C4-2B (cell line): ENCODE data around the gene ZNF467.

ENCODE experiments used
- CTCF ChIP-seq: fragments of 450-650 bp; conservative IDR thresholded peaks from 2 replicates; pipeline ENCODE4 v1.5.1; 2017; ENCODE audit warnings: mild to moderate bottlenecking
- ZFX ChIP-seq: fragments of 450-650 bp; IDR thresholded peaks from 2 replicates; pipeline ENCODE4 v1.6.1; 2017

DNA sequence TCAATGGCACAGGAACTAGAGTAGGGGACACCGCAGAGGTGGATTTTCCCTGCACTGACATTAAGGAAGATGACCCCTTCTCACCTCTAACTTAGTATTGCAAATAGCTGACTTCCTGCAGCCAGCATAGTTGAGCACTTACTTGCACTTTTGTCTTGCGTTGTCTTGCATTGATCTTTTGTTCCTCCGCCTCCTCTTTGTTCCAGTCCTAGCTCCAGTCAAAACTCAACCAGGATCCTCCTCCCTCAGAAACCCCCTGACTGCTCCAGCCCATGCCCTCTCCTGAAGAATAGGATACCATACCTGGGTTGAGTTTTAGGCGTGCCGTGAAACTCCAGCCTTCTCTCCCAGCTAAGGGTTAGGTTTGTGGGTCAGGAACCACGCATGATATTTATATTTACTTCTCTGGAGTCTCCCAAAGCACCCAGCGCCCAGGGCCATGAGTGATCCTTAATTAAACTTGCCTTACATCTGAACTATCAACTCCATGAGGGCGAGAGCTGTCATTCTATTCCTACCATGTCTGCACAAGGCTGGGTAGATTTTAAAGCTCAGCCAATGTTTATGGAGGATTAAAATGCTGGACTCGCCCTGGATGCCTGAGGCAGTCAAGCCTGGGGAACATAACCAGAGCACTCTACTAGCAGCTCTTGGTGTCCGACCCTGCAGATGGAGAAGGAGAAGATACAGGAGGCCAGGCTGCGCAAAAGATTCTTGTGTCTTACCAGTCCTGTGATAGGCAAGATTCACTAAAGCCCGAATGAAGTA lies 14.1 kb downstream of the ZNF467 start:
- TF ChIP-seq CTCF (no peak), ZFX (no peak)
